ENCODE measurements around the gene KIAA1671.

DNA sequence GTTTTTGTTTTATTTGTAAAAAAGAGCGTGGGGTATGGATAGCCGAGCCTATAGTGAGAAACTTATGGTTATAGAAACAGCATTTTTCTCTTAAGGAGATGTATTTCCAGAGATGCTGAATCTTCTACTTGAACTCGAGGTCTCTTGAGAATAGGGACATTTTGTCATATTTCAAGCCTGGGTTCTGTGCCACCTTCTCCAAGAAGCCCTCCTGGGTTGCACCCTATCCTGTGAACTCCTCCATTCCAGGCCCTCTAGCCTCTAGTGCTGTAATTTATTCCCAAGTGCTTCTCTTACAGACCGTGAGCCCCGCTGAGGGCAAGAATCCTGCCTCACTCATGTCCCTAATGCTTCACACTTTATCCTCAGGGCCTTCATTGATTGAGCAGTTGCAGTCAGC, 108.6 kb downstream of the KIAA1671 start:
- TF ChIP-seq POLR2A (IDR thresholded peaks at IDR 0.05) (no peak), EP300 (IDR thresholded peaks at IDR 0.05) (no peak)
- TF ChIP-seq, protein P1, sequence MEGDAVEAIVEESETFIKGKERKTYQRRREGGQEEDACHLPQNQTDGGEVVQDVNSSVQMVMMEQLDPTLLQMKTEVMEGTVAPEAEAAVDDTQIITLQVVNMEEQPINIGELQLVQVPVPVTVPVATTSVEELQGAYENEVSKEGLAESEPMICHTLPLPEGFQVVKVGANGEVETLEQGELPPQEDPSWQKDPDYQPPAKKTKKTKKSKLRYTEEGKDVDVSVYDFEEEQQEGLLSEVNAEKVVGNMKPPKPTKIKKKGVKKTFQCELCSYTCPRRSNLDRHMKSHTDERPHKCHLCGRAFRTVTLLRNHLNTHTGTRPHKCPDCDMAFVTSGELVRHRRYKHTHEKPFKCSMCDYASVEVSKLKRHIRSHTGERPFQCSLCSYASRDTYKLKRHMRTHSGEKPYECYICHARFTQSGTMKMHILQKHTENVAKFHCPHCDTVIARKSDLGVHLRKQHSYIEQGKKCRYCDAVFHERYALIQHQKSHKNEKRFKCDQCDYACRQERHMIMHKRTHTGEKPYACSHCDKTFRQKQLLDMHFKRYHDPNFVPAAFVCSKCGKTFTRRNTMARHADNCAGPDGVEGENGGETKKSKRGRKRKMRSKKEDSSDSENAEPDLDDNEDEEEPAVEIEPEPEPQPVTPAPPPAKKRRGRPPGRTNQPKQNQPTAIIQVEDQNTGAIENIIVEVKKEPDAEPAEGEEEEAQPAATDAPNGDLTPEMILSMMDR (IDR thresholded peaks at IDR 0.05): no peak

All from gastroesophageal sphincter (tissue), 3 donors.